ENCODE results near the gene CABP1. TPM values are rescaled to one million over a fixed set of nuclear protein-coding genes. Genes with fewer than 3 reads are reported as not detected.

CABP1 gene
- total and polyA plus RNA-seq, 2 of the 13 experiments (the other 11 are each of a cell fraction or from before 2014, with no cell fraction given): not detected

- no peak for DNase-seq (ENCODE audit: low spot score)
- H3K27me3 ChIP-seq (ENCODE audit: control insufficient read depth in 1 of 2, insufficient read depth in 2 of 2, low read length in 2 of 2): peaks cover 5 to 76% of the 10 kb centered on the region in 2 experiments; a peak in 4 of 5 replicates
- H3K4me2 ChIP-seq (ENCODE audit: low read depth, low read length): no peak overlapping the region
- no peak overlapping the region for H2AFZ ChIP-seq (ENCODE audit: low read length)
- no peak overlapping the region for H3K9ac ChIP-seq (ENCODE audit: insufficient read depth, low read depth, low read length)
- FAIRE-seq: no peak
- no peak overlapping the region for H3K27ac ChIP-seq (ENCODE audit: extremely low read length, insufficient read depth, low read length)
- H3K4me3 ChIP-seq (replicated peaks in 1 of 3; ENCODE audit: insufficient read depth in 1 of 3, low read depth in 2 of 3, low read length in 3 of 3): no peak overlapping the region
- CTCF ChIA-PET (ENCODE audit: low intra/inter-chr PET ratio, low total read pairs): no interaction called here
- intact Hi-C loops (cut with micrococcal nuclease; ENCODE audit: unreplicated experiment): no loop called here
- no peaks in the 10 kb centered on the region for H3K79me2 ChIP-seq (ENCODE audit: insufficient read depth, low read length)
- BruUV-seq (replicated peaks): no TSS peak
- H3K4me1 ChIP-seq (ENCODE audit: insufficient read depth, low read length): peaks cover 13% of the 10 kb centered on the region
- no peaks in the 10 kb centered on the region for H3K36me3 ChIP-seq (replicated peaks in 1 of 2; ENCODE audit: control insufficient read depth in 1 of 2, insufficient read depth in 2 of 2, low read length in 2 of 2)
- no peaks in the 10 kb centered on the region for H4K20me1 ChIP-seq (ENCODE audit: insufficient read depth, low read length)
- in situ Hi-C loops (cut with HindIII; ENCODE audit: extremely low pct_ligation_motif_present, low pct_unique_long_range_greater_than_20kb): loop anchor here (5.0 kb wide), 1 partner anchor 71 kb away; the partner anchor contains the start of gene POP5
- 47% methylated on average over 9 of the region's 10 CpGs for WGBS (ENCODE audit: low lambda C conversion rate)
- ATAC-seq: no peak
- POLR2A ChIA-PET: no interaction called here
- no peaks in the 10 kb centered on the region for H3K9me3 ChIP-seq (ENCODE audit: low read length)
- TF ChIP-seq ZNF7 (CRISPR knock-in tag; IDR thresholded peaks at IDR 0.05): no peak
- TF ChIP-seq KDM2A (CRISPR knock-in tag; IDR thresholded peaks at IDR 0.05; ENCODE audit: borderline replicate concordance, low read depth): no peak
- TF ChIP-seq ZNF839 (CRISPR knock-in tag; IDR thresholded peaks at IDR 0.05; ENCODE audit: borderline replicate concordance): no peak
- TF ChIP-seq TBX2 (CRISPR knock-in tag; IDR thresholded peaks at IDR 0.05; ENCODE audit: borderline replicate concordance): no peak
- TF ChIP-seq TFDP1 (CRISPR knock-in tag; IDR thresholded peaks at IDR 0.05; ENCODE audit: borderline replicate concordance): no peak
- no peak for TF ChIP-seq ZFP37 (CRISPR knock-in tag; IDR thresholded peaks at IDR 0.05; ENCODE audit: borderline replicate concordance)
Observed at GRCh38 chr12:120652656-120653435, 12.4 kb downstream of the CABP1 start.

- FAIRE-seq: no peak
- WGBS (ENCODE audit: low lambda C conversion rate): 58% methylated on average over 11 of the region's 11 CpGs
- Histone ChIP-seq H3K4me2 (ENCODE audit: low read depth, low read length) (no peak overlapping the region), H3K9ac (ENCODE audit: insufficient read depth, low read depth, low read length) (no peak overlapping the region), H3K36me3 (replicated peaks in 1 of 2; ENCODE audit: control insufficient read depth in 1 of 2, insufficient read depth in 2 of 2, low read length in 2 of 2) (no peaks in the 10 kb centered on the region), H3K9me3 (ENCODE audit: low read length) (no peaks in the 10 kb centered on the region), H3K4me1 (ENCODE audit: insufficient read depth, low read length) (peaks cover 18% of the 10 kb centered on the region), H3K27me3 (ENCODE audit: control insufficient read depth in 1 of 2, insufficient read depth in 2 of 2, low read length in 2 of 2) (peaks cover 5 to 77% of the 10 kb centered on the region in 2 experiments; a peak in 4 of 5 replicates), H4K20me1 (ENCODE audit: insufficient read depth, low read length) (no peaks in the 10 kb centered on the region), H3K27ac (ENCODE audit: extremely low read length, insufficient read depth, low read length) (no peak overlapping the region), H3K79me2 (ENCODE audit: insufficient read depth, low read length) (no peaks in the 10 kb centered on the region), H3K4me3 (replicated peaks in 1 of 3; ENCODE audit: insufficient read depth in 1 of 3, low read depth in 2 of 3, low read length in 3 of 3) (no peak overlapping the region), H2AFZ (ENCODE audit: low read length) (no peak overlapping the region)
- POLR2A ChIA-PET: no interaction called here
- in situ Hi-C loops (cut with HindIII; ENCODE audit: extremely low pct_ligation_motif_present, low pct_unique_long_range_greater_than_20kb): loop anchor here (5.0 kb wide), 1 partner anchor 71 kb away; the partner anchor contains the start of gene POP5
- no peak for DNase-seq (ENCODE audit: low spot score)
- no TSS peak for BruUV-seq (replicated peaks)
- CTCF ChIA-PET (ENCODE audit: low intra/inter-chr PET ratio, low total read pairs): no interaction called here
- intact Hi-C loops (cut with micrococcal nuclease; ENCODE audit: unreplicated experiment): no loop called here
- no peak for ATAC-seq
- no peak for TF ChIP-seq MED13 (CRISPR knock-in tag; IDR thresholded peaks at IDR 0.05)
- no peak for TF ChIP-seq MXD3 (CRISPR knock-in tag; IDR thresholded peaks at IDR 0.05)
- no peak for TF ChIP-seq ZNF710 (CRISPR knock-in tag; IDR thresholded peaks at IDR 0.05; ENCODE audit: borderline replicate concordance)
Observed at GRCh38 chr12:120653611-120654010, 13.2 kb downstream of the CABP1 start.
